ENCODE results near the gene FAM83C.

FAM83C gene

GRCh38 chr20:35291654-35292503 lies at the start of gene FAM83C:
Gene FAM83C, minus strand, starts transcription at chr20:35292425. Its CDS starts 121 bp downstream, at chr20:35292304.
- H3K36me3 ChIP-seq = no peaks in the 10 kb centered on the region
- TF ChIP-seq Cebpa-rat (IDR thresholded peaks at IDR 0.05) = no peak

GRCh38 chr20:35341366-35342028 lies 49.3 kb upstream of the FAM83C start:
- Histone ChIP-seq H4K20me1 (peaks cover 0 to 6% (median 0%) of the 10 kb centered on the region in 11 experiments; a peak in 3 of 22 replicates), H3K4me2 (no peak overlapping the region), H3K9ac (no peak overlapping the region), H3K36me3 (peaks cover 35 to 65% (median 52%) of the 10 kb centered on the region in 11 experiments), H3K4me1 (peaks cover 0 to 7% (median 0%) of the 10 kb centered on the region in 10 experiments; a peak in 2 of 20 replicates), H3K9me3 (replicated peaks in 1 of 11) (peaks cover 7 to 10% (median 8%) of the 10 kb centered on the region in 11 experiments), H3K27me3 (no peaks in the 10 kb centered on the region), H3K27ac (no peak overlapping the region), H3K4me3 (no peak overlapping the region)
- no peak for TF ChIP-seq Cebpa-rat (IDR thresholded peaks at IDR 0.05)

More at GRCh38 chr20:35291654-35292503, at the start of gene FAM83C:
- H3K27me3 ChIP-seq = no peaks in the 10 kb centered on the region
- H4K20me1 ChIP-seq = peaks cover 0 to 7% (median 0%) of the 10 kb centered on the region in 11 experiments; a peak in 1 of 22 replicates
- no peak within 1 kb of the TSS for H3K4me3 ChIP-seq
- H3K4me1 ChIP-seq = peaks cover 0 to under 1% (median 0%) of the 10 kb centered on the region in 10 experiments; a peak in 3 of 20 replicates
- H3K9ac ChIP-seq = no peak within 1 kb of the TSS
- no peak within 1 kb of the TSS for H3K4me2 ChIP-seq
- H3K27ac ChIP-seq = no peak within 1 kb of the TSS
- H3K9me3 ChIP-seq (replicated peaks in 1 of 11) = no peaks in the 10 kb centered on the region

GRCh38 chr20:35340436-35340835 lies 48.2 kb upstream of the FAM83C start:
- Histone ChIP-seq H3K36me3 (peaks cover 24 to 55% (median 42%) of the 10 kb centered on the region in 11 experiments), H3K4me1 (peaks cover 0 to 7% (median 0%) of the 10 kb centered on the region in 10 experiments; a peak in 2 of 20 replicates), H3K4me2 (no peak overlapping the region), H3K27ac (no peak overlapping the region), H4K20me1 (peaks cover 0 to 6% (median 0%) of the 10 kb centered on the region in 11 experiments; a peak in 3 of 22 replicates), H3K4me3 (no peak overlapping the region), H3K9me3 (replicated peaks in 1 of 11) (no peaks in the 10 kb centered on the region), H3K27me3 (no peaks in the 10 kb centered on the region), H3K9ac (no peak overlapping the region)
- no peak for TF ChIP-seq Cebpa-rat (IDR thresholded peaks at IDR 0.05)

GRCh38 chr20:35339636-35340035 lies 47.4 kb upstream of the FAM83C start:
- peaks cover 0 to 6% (median 0%) of the 10 kb centered on the region in 11 experiments; a peak in 3 of 22 replicates for H4K20me1 ChIP-seq
- H3K9me3 ChIP-seq (replicated peaks in 1 of 11) = no peaks in the 10 kb centered on the region
- no peak for TF ChIP-seq Cebpa-rat (IDR thresholded peaks at IDR 0.05)
- H3K9ac ChIP-seq = no peak overlapping the region
- no peaks in the 10 kb centered on the region for H3K27me3 ChIP-seq
- no peak overlapping the region for H3K27ac ChIP-seq
- peaks cover 0 to 6% (median 0%) of the 10 kb centered on the region in 10 experiments; a peak in 2 of 20 replicates for H3K4me1 ChIP-seq
- H3K4me2 ChIP-seq = no peak overlapping the region
- no peak overlapping the region for H3K4me3 ChIP-seq
- peaks cover 16 to 50% (median 34%) of the 10 kb centered on the region in 11 experiments for H3K36me3 ChIP-seq

- H3K4me3 ChIP-seq = no peak overlapping the region
- no peak overlapping the region for H3K4me2 ChIP-seq
- TF ChIP-seq Cebpa-rat (IDR thresholded peaks at IDR 0.05) = no peak
- H3K9me3 ChIP-seq (replicated peaks in 1 of 11) = no peaks in the 10 kb centered on the region
- no peaks in the 10 kb centered on the region for H3K27me3 ChIP-seq
- no peak overlapping the region for H3K27ac ChIP-seq
- H3K4me1 ChIP-seq = no peaks in the 10 kb centered on the region
- peaks cover 0 to 6% (median 0%) of the 10 kb centered on the region in 11 experiments; a peak in 2 of 22 replicates for H4K20me1 ChIP-seq
- no peak overlapping the region for H3K9ac ChIP-seq
- H3K36me3 ChIP-seq = peaks cover 10 to 50% (median 28%) of the 10 kb centered on the region in 11 experiments
Observed at GRCh38 chr20:35339007-35339406, 46.8 kb upstream of the FAM83C start.

- Histone ChIP-seq H3K9ac (no peak overlapping the region), H3K27ac (no peak overlapping the region), H3K27me3 (no peaks in the 10 kb centered on the region), H3K9me3 (replicated peaks in 1 of 11) (no peaks in the 10 kb centered on the region), H4K20me1 (0 out of 22 replicates have a peak, but pooled peaks cover 0 to 5% (median 0%) of the 10 kb centered on the region in 11 experiments), H3K4me1 (peaks cover 0 to 2% (median 0%) of the 10 kb centered on the region in 10 experiments; a peak in 1 of 20 replicates), H3K36me3 (peaks cover 0 to 46% (median 17%) of the 10 kb centered on the region in 11 experiments; a peak in 13 of 22 replicates), H3K4me3 (no peak overlapping the region), H3K4me2 (no peak overlapping the region)
- no peak for TF ChIP-seq Cebpa-rat (IDR thresholded peaks at IDR 0.05)
Observed at GRCh38 chr20:35334311-35335101, 42.3 kb upstream of the FAM83C start.

- Histone ChIP-seq H3K27ac (no peak overlapping the region), H3K9ac (no peak overlapping the region), H3K4me3 (no peak overlapping the region), H4K20me1 (0 out of 22 replicates have a peak, but pooled peaks cover 0 to 5% (median 0%) of the 10 kb centered on the region in 11 experiments), H3K4me1 (peaks cover 0 to 8% (median 0%) of the 10 kb centered on the region in 10 experiments; a peak in 1 of 20 replicates), H3K36me3 (peaks cover 0 to 51% (median 20%) of the 10 kb centered on the region in 11 experiments; a peak in 13 of 22 replicates), H3K4me2 (no peak overlapping the region), H3K9me3 (replicated peaks in 1 of 11) (no peaks in the 10 kb centered on the region), H3K27me3 (no peaks in the 10 kb centered on the region)
- TF ChIP-seq Cebpa-rat (IDR thresholded peaks at IDR 0.05) = no peak
Observed at GRCh38 chr20:35333606-35334005, 41.4 kb upstream of the FAM83C start.

GRCh38 chr20:35332540-35333200 lies 40.4 kb upstream of the FAM83C start:
- no peaks in the 10 kb centered on the region for H3K27me3 ChIP-seq
- H3K4me2 ChIP-seq = no peak overlapping the region
- H3K9me3 ChIP-seq (replicated peaks in 1 of 11) = no peaks in the 10 kb centered on the region
- no peak for TF ChIP-seq Cebpa-rat (IDR thresholded peaks at IDR 0.05)
- peaks cover 0 to 8% (median 0%) of the 10 kb centered on the region in 10 experiments; a peak in 2 of 20 replicates for H3K4me1 ChIP-seq
- no peak overlapping the region for H3K27ac ChIP-seq
- peaks cover 0 to 50% (median 17%) of the 10 kb centered on the region in 11 experiments; a peak in 13 of 22 replicates for H3K36me3 ChIP-seq
- H4K20me1 ChIP-seq = 0 out of 22 replicates have a peak, but pooled peaks cover 0 to 5% (median 0%) of the 10 kb centered on the region in 11 experiments
- no peak overlapping the region for H3K4me3 ChIP-seq
- no peak overlapping the region for H3K9ac ChIP-seq
